Retinal pigment epithelial cell (primary cell): ENCODE data around the gene SPACA6.
A peak's percentile ranks its signal among the peaks of the same experiment; 100 is the strongest.

Source experiments
- DNase-seq: peaks from one replicate; pipeline ENCODE4 v3.0.0-alpha.2; 2010; ENCODE audit warnings: low read depth
- H3K4me3 ChIP-seq: 2 replicates; pipeline ENCODE4 v1.5.1; 2011; ENCODE audit warnings: mild to moderate bottlenecking, low read length, control low read depth, moderate library complexity
- TF ChIP-seq, protein P1 (sequence below): conservative IDR thresholded peaks from 2 replicates; pipeline ENCODE4 v1.5.1; 2011; ENCODE audit warnings: low read depth, low read length, control low read depth, inconsistent platforms

SPACA6 gene

DNA sequence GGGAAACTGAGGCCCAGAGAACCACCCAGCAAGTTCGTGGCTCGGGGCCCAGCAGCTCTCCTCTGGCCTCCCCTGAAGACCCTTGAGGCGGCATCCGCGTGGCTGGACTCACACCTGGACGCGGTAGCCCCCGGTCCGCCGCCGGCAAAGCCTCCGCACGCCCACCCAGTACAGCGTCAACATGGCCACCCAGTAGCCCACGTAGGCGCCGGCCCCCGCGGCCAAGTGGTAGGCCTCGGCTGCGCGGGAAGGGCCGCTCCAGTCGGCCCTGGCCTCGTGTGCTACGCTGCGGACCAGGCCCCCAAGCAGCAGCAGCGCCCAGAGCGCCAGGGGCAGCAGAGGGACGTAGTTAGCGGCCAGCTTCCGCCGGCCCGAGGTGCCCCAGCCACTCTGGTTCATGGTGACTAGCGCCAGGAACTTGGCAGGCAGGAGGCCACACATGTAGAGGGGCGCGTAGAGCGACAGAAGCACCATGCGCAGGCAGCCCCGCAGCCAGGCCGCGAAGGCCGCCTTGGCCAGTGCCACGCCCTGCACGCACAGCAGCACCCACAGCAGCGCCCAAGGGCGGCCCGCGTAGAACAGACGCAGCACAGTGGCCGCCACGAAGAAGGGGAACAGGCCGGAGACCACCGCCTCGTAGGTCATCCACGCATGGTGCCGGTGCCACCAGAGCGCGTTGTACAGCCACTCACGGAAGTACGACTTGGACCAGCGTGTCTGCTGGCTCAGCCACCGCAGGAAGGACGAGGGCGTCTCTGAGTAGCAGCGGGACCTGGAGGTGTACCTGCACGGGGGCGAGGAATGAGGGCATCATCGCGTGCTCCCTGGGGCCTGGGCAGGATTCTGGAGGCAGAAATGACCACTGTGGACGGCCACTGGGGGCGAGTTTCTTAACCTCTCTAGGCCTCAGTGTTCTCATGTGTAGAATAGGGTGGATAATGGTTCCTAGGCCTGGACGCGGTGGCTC lies 20.5 kb downstream of the SPACA6 start:
- TF ChIP-seq, protein P1, sequence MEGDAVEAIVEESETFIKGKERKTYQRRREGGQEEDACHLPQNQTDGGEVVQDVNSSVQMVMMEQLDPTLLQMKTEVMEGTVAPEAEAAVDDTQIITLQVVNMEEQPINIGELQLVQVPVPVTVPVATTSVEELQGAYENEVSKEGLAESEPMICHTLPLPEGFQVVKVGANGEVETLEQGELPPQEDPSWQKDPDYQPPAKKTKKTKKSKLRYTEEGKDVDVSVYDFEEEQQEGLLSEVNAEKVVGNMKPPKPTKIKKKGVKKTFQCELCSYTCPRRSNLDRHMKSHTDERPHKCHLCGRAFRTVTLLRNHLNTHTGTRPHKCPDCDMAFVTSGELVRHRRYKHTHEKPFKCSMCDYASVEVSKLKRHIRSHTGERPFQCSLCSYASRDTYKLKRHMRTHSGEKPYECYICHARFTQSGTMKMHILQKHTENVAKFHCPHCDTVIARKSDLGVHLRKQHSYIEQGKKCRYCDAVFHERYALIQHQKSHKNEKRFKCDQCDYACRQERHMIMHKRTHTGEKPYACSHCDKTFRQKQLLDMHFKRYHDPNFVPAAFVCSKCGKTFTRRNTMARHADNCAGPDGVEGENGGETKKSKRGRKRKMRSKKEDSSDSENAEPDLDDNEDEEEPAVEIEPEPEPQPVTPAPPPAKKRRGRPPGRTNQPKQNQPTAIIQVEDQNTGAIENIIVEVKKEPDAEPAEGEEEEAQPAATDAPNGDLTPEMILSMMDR: no peak
- H3K4me3 ChIP-seq: no peak overlapping the region
- no peak for DNase-seq

- TF ChIP-seq, protein P1: no peak
These were observed 21.7 kb downstream of the SPACA6 start for GRCh38 chr19:51714848-51715247.

GRCh38 chr19:51715850-51716249 lies 22.7 kb downstream of the SPACA6 start:
- no peak overlapping the region for H3K4me3 ChIP-seq
- TF ChIP-seq, protein P1: no peak
- no peak for DNase-seq

More at GRCh38 chr19:51714848-51715247, 21.7 kb downstream of the SPACA6 start:
- H3K4me3 ChIP-seq: no peak overlapping the region
- no peak for DNase-seq

DNA sequence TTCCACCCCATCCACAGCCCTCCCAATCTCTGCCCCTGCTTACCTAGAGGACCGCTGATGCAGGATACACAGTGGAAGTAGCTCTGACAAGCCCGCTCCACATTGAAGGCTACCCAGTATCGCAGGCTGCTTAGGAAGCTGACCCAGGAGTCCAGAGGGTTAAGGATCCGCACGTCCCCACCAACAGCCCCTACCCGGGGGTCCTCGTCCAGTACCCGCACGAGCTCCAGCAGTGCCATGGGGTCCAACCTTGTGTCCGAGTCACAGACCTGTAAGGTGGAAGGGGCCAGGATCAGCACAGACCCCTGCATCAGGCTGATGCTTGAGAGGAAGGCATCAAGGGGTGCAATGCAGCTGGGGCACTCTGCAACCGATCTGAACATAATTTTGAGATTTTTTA lies 23.8 kb downstream of the SPACA6 start:
- H3K4me3 ChIP-seq: no peak overlapping the region
- no peak for DNase-seq
- TF ChIP-seq, protein P1: no peak

GRCh38 chr19:51719251-51719988 lies 26.3 kb downstream of the SPACA6 start:
- DNase-seq: no peak
- H3K4me3 ChIP-seq: peak overlapping the region; percentile 27
- TF ChIP-seq, protein P1: no peak

- TF ChIP-seq, protein P1: no peak
- DNase-seq: no peak
- no peak overlapping the region for H3K4me3 ChIP-seq
These were observed 28.8 kb downstream of the SPACA6 start for GRCh38 chr19:51721905-51722304.
